ENCODE results near the gene TNNC1. TPM values are rescaled to one million over a fixed set of nuclear protein-coding genes. Genes with fewer than 3 reads are reported as not detected.
A peak's percentile ranks its signal among the peaks of the same experiment; 100 is the strongest.

The TNNC1 gene
- total RNA-seq, 4 donors from 2014 or later: 5,017 to 11,453 (median 7,253) TPM

DNA sequence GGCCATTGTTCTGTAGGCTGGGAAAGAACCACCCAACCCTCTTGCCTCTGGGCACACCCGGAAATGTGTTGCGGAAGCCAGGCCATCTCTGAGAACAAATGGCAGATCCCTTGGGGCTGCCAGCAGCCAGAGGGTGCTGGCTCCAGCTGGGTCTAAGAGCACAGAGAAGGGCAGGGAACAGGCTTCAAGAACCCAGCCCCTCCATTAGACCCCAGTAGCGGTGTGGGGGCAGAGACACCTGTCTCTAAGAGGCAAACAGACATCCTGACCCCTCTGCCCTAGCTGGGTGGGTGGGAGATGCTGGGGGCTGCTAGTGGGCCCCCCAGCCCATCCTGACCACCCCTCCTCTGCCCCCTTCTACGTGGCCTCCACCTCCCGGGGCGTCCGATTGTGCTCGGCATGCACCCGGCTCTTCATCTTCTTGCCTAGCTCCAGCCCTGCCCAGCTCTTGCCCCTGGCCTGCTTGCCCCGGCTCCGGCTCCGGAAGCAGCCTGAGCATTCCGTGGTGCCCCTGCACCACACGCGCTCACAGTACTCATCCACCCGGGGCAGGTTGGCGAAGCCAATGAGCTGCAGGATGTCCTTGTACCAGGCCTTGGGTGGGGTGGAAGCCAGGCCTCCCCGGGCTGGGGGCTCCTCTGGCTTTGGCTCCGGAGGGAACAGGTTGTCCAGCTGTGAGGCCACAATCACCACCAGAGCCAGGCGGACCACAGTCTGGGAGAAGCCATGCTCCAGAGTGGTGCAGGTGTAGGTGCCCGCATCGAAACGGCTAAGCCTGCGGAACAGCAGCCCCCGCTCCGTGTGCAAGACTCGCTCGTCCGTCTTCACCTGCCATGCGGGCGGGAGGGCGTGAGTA lies 18.4 kb downstream of the TNNC1 start:
- H3K36me3 ChIP-seq: no peaks in the 10 kb centered on the region
- intact Hi-C loops (cut with DNase I; ENCODE audit: low total_unique reads) (no loop called here), in situ Hi-C loops (cut with MboI; ENCODE audit: low sequenced_read_pairs in 4 of 4) (no loop called here)
- TF ChIP-seq, protein P1, sequence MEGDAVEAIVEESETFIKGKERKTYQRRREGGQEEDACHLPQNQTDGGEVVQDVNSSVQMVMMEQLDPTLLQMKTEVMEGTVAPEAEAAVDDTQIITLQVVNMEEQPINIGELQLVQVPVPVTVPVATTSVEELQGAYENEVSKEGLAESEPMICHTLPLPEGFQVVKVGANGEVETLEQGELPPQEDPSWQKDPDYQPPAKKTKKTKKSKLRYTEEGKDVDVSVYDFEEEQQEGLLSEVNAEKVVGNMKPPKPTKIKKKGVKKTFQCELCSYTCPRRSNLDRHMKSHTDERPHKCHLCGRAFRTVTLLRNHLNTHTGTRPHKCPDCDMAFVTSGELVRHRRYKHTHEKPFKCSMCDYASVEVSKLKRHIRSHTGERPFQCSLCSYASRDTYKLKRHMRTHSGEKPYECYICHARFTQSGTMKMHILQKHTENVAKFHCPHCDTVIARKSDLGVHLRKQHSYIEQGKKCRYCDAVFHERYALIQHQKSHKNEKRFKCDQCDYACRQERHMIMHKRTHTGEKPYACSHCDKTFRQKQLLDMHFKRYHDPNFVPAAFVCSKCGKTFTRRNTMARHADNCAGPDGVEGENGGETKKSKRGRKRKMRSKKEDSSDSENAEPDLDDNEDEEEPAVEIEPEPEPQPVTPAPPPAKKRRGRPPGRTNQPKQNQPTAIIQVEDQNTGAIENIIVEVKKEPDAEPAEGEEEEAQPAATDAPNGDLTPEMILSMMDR (IDR thresholded peaks at IDR 0.05 in 4 of 5, conservative IDR thresholded peaks at IDR 0.05 in 1 of 5): no peak
- TF ChIP-seq POLR2A (IDR thresholded peaks at IDR 0.05): no peak
- H3K9me3 ChIP-seq: no peaks in the 10 kb centered on the region
- H3K4me1 ChIP-seq: peaks cover 8 to 17% of the 10 kb centered on the region in 2 donors
- no peak for DNase-seq
- ATAC-seq: peak in 1 of 2 donors; percentile 10
- H3K4me3 ChIP-seq: no peak overlapping the region
- no peaks in the 10 kb centered on the region for H3K27me3 ChIP-seq
- peak overlapping the region in 3 of 4 donors; percentile 4 to 64 (median 48) for H3K27ac ChIP-seq

DNA sequence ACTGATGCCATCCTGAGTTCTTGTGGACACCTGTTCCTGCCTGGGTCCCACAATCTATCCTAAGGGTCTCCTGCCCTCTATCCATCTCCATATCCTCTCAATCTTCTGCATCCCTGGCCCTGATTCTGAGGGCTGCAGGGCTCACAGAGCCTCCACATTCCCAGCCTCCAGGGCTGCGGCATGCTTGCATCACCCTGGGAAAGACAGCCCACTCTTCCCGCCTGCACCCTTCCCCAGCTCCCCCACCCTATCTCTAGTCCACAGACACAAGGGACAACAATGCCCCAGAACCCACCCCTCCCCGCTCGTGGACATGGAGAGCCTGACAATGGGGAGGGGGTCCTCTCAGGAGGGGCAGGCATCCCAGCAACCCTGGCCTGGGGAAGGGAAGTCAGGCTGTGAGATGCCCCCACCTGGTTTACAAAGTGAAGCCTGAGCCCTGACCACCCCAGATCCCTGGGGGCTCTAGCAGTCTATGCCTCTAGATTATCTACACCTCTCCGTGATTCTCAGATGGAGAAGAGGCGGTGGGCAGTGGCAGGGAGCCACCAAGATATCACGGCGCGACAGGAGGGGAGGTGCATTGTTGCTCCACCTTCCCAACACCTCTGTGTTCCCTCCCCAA lies 19.2 kb downstream of the TNNC1 start:
- ATAC-seq: no peak
- in situ Hi-C loops (cut with MboI; ENCODE audit: low sequenced_read_pairs in 4 of 4): no loop called here
- DNase-seq: peak in 1 of 2 donors; percentile 12
- no peaks in the 10 kb centered on the region for H3K27me3 ChIP-seq
- no peaks in the 10 kb centered on the region for H3K36me3 ChIP-seq
- no peak overlapping the region for H3K4me3 ChIP-seq
- peaks cover 8 to 17% of the 10 kb centered on the region in 2 donors for H3K4me1 ChIP-seq
- H3K27ac ChIP-seq: peak overlapping the region in 3 of 4 donors; percentile 45 to 69 (median 64)
- TF ChIP-seq, protein P1 (IDR thresholded peaks at IDR 0.05 in 4 of 5, conservative IDR thresholded peaks at IDR 0.05 in 1 of 5): no peak
- TF ChIP-seq POLR2A (IDR thresholded peaks at IDR 0.05): no peak
- no peaks in the 10 kb centered on the region for H3K9me3 ChIP-seq
- intact Hi-C loops (cut with DNase I; ENCODE audit: low total_unique reads): no loop called here

DNA sequence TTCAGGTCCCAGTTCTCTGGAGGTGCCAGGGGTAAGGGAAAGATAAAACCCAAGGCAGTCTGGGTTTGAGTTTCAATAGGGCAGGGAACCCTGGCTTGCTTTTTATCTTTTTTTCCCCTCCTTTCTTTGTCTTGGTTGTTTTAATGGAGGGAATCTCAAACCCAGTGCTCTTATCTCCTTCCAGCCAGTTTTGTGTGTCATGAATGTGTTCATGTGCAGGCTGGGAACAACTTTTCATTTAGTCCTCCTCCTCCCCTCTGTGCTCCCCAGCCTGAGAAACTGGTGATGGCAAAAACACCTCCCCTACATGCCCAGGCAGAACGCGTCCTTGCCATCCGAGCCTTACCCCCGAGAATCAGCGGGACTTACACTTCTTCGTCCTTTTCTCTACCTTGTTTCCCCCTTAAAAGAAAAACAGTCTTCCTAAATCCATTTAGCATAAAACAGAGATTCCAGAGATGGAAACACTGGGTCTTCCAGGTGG lies 19.8 kb downstream of the TNNC1 start:
- Histone ChIP-seq H3K36me3 (no peaks in the 10 kb centered on the region), H3K9me3 (no peaks in the 10 kb centered on the region), H3K27me3 (no peaks in the 10 kb centered on the region), H3K4me1 (peaks cover 8 to 17% of the 10 kb centered on the region in 2 donors), H3K27ac (peak overlapping the region; percentile 36 to 69 (median 54)), H3K4me3 (no peak overlapping the region)
- ATAC-seq (no peak), DNase-seq (no peak)
- TF ChIP-seq POLR2A (IDR thresholded peaks at IDR 0.05): no peak
- TF ChIP-seq, protein P1 (IDR thresholded peaks at IDR 0.05 in 4 of 5, conservative IDR thresholded peaks at IDR 0.05 in 1 of 5): no peak
- intact Hi-C loops (cut with DNase I; ENCODE audit: low total_unique reads): no loop called here
- in situ Hi-C loops (cut with MboI; ENCODE audit: low sequenced_read_pairs in 4 of 4): no loop called here

DNA sequence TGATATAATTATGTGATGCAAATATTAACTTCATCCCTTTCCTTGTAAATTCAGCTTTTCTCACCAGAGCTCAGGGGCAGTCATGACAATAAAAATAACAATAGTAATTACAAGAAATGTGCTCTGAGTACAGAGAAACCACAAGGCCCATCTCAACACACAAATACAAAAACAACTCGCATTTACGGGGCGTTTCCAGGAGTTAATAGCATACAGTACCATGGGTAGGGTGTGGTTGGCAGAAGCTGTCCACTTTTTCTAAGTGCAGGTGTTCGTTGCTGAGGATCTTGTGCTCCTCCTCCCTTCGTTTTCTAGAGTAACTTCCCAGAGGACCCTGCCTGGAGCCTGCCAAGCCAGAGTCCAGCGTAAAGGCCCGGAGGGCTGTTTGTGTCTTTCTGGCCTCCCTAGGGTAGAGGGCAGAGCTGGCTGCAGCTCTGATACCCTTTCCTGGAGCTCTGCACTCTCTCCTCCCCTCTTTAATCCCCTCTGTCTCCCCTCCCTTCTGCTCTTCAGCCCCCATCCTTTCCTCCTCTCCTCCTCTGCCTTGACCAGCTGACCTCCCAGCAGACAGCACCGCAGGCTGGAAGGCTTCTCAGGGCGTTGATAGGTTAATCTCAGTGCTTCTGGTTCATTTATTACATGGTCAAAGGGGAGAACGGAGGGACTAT lies 20.4 kb downstream of the TNNC1 start:
- DNase-seq (peak in 1 of 2 donors; percentile 7), ATAC-seq (no peak)
- no peaks in the 10 kb centered on the region for H3K9me3 ChIP-seq
- intact Hi-C loops (cut with DNase I; ENCODE audit: low total_unique reads): no loop called here
- H3K27me3 ChIP-seq: no peaks in the 10 kb centered on the region
- H3K36me3 ChIP-seq: no peaks in the 10 kb centered on the region
- no peak for TF ChIP-seq POLR2A (IDR thresholded peaks at IDR 0.05)
- TF ChIP-seq, protein P1 (IDR thresholded peaks at IDR 0.05 in 4 of 5, conservative IDR thresholded peaks at IDR 0.05 in 1 of 5): no peak
- no peak overlapping the region for H3K4me3 ChIP-seq
- H3K27ac ChIP-seq: peak overlapping the region; percentile 36 to 69 (median 54)
- H3K4me1 ChIP-seq: peaks cover 11 to 17% of the 10 kb centered on the region in 2 donors
- in situ Hi-C loops (cut with MboI; ENCODE audit: low sequenced_read_pairs in 4 of 4): no loop called here
